ENCODE results near the gene ANKRD45.

DNA sequence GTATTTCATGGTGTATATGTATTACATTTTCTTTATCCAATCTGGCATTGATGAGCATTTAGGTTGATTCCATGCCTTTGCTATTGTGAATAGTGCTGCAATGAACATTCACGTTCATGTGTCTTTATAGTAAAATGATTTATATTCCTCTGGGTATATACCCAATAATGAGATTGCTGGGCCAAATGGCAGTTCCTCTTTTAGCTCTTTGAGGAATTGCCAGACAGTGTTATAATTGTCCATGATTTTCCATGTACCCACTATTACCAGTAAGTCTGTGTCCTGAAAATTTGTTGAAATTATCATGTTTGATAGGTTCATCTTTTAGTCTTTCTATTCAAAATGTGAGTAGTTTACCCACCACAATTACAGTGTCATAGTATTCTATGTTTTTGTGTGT is 101.2 kb downstream of the ANKRD45 start:
- TF ChIP-seq, protein P1, sequence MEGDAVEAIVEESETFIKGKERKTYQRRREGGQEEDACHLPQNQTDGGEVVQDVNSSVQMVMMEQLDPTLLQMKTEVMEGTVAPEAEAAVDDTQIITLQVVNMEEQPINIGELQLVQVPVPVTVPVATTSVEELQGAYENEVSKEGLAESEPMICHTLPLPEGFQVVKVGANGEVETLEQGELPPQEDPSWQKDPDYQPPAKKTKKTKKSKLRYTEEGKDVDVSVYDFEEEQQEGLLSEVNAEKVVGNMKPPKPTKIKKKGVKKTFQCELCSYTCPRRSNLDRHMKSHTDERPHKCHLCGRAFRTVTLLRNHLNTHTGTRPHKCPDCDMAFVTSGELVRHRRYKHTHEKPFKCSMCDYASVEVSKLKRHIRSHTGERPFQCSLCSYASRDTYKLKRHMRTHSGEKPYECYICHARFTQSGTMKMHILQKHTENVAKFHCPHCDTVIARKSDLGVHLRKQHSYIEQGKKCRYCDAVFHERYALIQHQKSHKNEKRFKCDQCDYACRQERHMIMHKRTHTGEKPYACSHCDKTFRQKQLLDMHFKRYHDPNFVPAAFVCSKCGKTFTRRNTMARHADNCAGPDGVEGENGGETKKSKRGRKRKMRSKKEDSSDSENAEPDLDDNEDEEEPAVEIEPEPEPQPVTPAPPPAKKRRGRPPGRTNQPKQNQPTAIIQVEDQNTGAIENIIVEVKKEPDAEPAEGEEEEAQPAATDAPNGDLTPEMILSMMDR (IDR thresholded peaks at IDR 0.05), result no peak
- no peak for TF ChIP-seq POLR2A (IDR thresholded peaks at IDR 0.05)

All from esophagus squamous epithelium (tissue), 4 donors.